Lung (tissue), 16 donors: Measurements from ENCODE around the gene CP. TPM values are rescaled to one million over a fixed set of nuclear protein-coding genes. Genes with fewer than 3 reads are reported as not detected.

Source experiments
- ATAC-seq: fragments of 200-7000 bp; cut with Tn5 transposase; one replicate; pipeline ENCODE4 v1.9.1; 2020; ENCODE audit warnings: moderate number of reproducible peaks; ENCODE audit not compliant: insufficient read depth, low FRiP score
- DNase-seq, 3 donors: peaks; one replicate each; pipeline ENCODE4 v3.0.0-alpha.2; 2013 to 2017
- H3K27ac ChIP-seq, 2 donors: one replicate each; pipeline ENCODE4 v1.5.1; 2013; ENCODE audit warnings: mild to moderate bottlenecking in 2 of 2, moderate library complexity in 2 of 2, control low read depth in 1 of 2, inconsistent platforms in 1 of 2, low read depth in 1 of 2, low read length in 1 of 2
- H3K27me3 ChIP-seq, 3 donors: one replicate each; pipeline ENCODE4 v1.5.1; 2013; ENCODE audit warnings: low read length in 2 of 3; ENCODE audit not compliant: control insufficient read depth in 3 of 3, insufficient read depth in 3 of 3
- H3K36me3 ChIP-seq, 4 donors: one replicate each; pipeline ENCODE4 v1.5.1; 2013; ENCODE audit warnings: low read length in 4 of 4, mild to moderate bottlenecking in 1 of 4, moderate library complexity in 1 of 4; ENCODE audit not compliant: control insufficient read depth in 4 of 4, insufficient read depth in 4 of 4
- H3K4me1 ChIP-seq, 5 donors: one replicate each; pipeline ENCODE4 v1.5.1; 2013; ENCODE audit warnings: low read length in 5 of 5, mild to moderate bottlenecking in 2 of 5, moderate library complexity in 1 of 5; ENCODE audit not compliant: control insufficient read depth in 5 of 5, insufficient read depth in 5 of 5
- H3K4me3 ChIP-seq: one replicate; pipeline ENCODE4 v1.5.1; 2013; ENCODE audit warnings: mild to moderate bottlenecking, control low read depth, moderate library complexity
- H3K9ac ChIP-seq, 2 donors: one replicate each; pipeline ENCODE4 v1.5.1; 2013; ENCODE audit warnings: low read length in 2 of 2, control low read depth in 1 of 2; ENCODE audit not compliant: insufficient read depth in 1 of 2
- H3K9me3 ChIP-seq, 4 donors: one replicate each; pipeline ENCODE4 v1.5.1; 2013; ENCODE audit warnings: low read length in 3 of 4, mild to moderate bottlenecking in 1 of 4, moderate library complexity in 1 of 4; ENCODE audit not compliant: control insufficient read depth in 4 of 4, insufficient read depth in 3 of 4
- CTCF ChIP-seq: IDR thresholded peaks from 2 replicates; pipeline ENCODE4 v1.5.1; 2012; ENCODE audit warnings: mild to moderate bottlenecking; ENCODE audit errors: control extremely low read depth, extremely low read depth
- WGBS, 2 donors: extraction: QIAGEN DNeasy Blood & Tissue Kit; methylation state at CpG; one replicate each; pipeline ENCODE4 v1.1.7; 2013; 5-methylcytosine and 5-hydroxymethylcytosine counted together
- long read RNA-seq, 5 donors: transcript quantifications; one replicate each; lab custom pipeline, GENCODE V29; 2026
- polyA plus RNA-seq, 2 donors: library from polyadenylated mRNA; stranded (reverse); fragments of 200-250 nt; gene quantifications; one replicate each; pipeline ENCODE4 v1.2.1, GENCODE V29; 2013
- total RNA-seq, 2 donors: library from RNA; depleted of rRNA in 1 of 2; stranded (reverse); fragments of >200 nt in 1 of 2; gene quantifications; one replicate each; pipeline ENCODE4 v1.2.1, GENCODE V29; 2014 to 2021
- donor health status: control.
- donor health status: control.
- donor health status: Bipolar disorder and iron deficiency.
- donor health status: healthy.
- donor health status: DM: yes; HTN: yes; CAD: no.

CP gene
- total RNA-seq: 100 to 1,000 TPM in 1 of 2 donors, 10 to 100 TPM in 1; 89.8 to 143 TPM
- polyA plus RNA-seq: 10 to 100 TPM; 16.4 to 47.2 TPM
- long read RNA-seq, donor 1: 0 reads
- long read RNA-seq, donor 2, partial matches to known transcripts: 0 of 1 reads
- long read RNA-seq, donor 2, other reads (novel, unspliced or antisense): 0 of 1 reads
- long read RNA-seq, donor 3: 0 reads
- long read RNA-seq, donor 4: 0 reads
- long read RNA-seq, donor 5: 0 reads

DNA sequence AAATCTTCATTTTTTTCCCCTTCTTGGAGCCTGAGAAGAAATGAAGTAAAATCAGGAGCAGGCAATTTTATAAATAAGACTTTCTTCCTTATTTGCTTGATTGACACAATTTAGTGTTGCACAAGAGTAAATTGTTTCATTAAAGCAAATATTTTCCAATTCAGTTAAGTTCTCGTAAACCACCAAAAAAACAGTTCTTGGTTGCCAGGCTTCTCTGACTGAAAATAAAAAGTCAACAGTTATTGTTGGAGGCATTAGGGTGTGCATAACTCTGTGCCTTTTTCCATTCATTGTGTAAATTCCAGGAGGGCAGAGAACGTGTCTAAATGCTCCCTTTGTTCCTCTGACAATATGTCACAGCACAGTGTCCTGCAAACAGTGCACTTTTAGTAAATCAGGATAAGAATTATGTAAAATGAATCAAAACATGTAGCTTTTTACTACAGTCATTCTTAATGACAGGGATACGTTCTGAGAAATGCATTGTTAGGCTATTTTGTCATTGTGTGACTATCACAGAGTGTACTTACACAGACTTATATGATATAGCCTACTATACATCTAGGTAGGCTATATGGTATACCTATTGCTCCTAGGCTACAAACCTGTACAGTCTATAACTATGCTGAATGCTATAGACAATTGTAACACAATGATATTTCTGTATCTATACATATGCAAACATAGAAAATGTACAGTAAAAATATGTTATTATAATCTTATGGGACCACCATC lies at the start of gene CP:
TSS of gene CP (minus strand) at position 47 of the 735 bp plus-strand sequence. CDS start at position 10, 37 bp downstream.
- DNase-seq (peak in 2 of 3 donors; percentile 20 to 43), ATAC-seq (no peak)
- H3K9ac ChIP-seq: no peak within 1 kb of the TSS
- no peaks in the 10 kb centered on the region for H3K27me3 ChIP-seq
- no peaks in the 10 kb centered on the region for H3K36me3 ChIP-seq
- H3K4me1 ChIP-seq: peaks cover 0 to 16% (median 2%) of the 10 kb centered on the region in 5 donors
- no peak within 1 kb of the TSS for H3K4me3 ChIP-seq
- no peaks in the 10 kb centered on the region for H3K9me3 ChIP-seq
- no peak within 1 kb of the TSS for H3K27ac ChIP-seq
- WGBS, 2 donors: 47 to 50% methylated on average over 3 of the region's 3 CpGs
- TF ChIP-seq CTCF: no peak

- no peak overlapping the region for H3K4me3 ChIP-seq
- H3K27ac ChIP-seq: no peak overlapping the region
- no peaks in the 10 kb centered on the region for H3K27me3 ChIP-seq
- TF ChIP-seq CTCF: no peak
- ATAC-seq (no peak), DNase-seq (no peak)
- H3K9ac ChIP-seq: no peak overlapping the region
- H3K4me1 ChIP-seq: no peaks in the 10 kb centered on the region
- no peaks in the 10 kb centered on the region for H3K9me3 ChIP-seq
- 59 to 73% methylated on average over 2 of the region's 2 CpGs for WGBS, 2 donors
- no peaks in the 10 kb centered on the region for H3K36me3 ChIP-seq
Observed at GRCh38 chr3:149270180-149270579, 48.6 kb upstream of the CP start.

- no peak for TF ChIP-seq CTCF
Observed at GRCh38 chr3:149269687-149270086, 48.1 kb upstream of the CP start.

More at GRCh38 chr3:149269687-149270086, 48.1 kb upstream of the CP start:
- DNase-seq (no peak), ATAC-seq (no peak)
- Histone ChIP-seq H3K9ac (no peak overlapping the region), H3K36me3 (no peaks in the 10 kb centered on the region), H3K27me3 (no peaks in the 10 kb centered on the region), H3K4me3 (no peak overlapping the region), H3K27ac (no peak overlapping the region), H3K9me3 (no peaks in the 10 kb centered on the region), H3K4me1 (no peaks in the 10 kb centered on the region)
- WGBS, 2 donors: 97 to 99% methylated on average over 7 of the region's 7 CpGs
